Activated naive CD8-positive, alpha-beta T cell treated with anti-CD3 and anti-CD28 coated beads, Interleukin-2, amount 50 U/mL, for 16 hours (primary cell): ENCODE measurements around the gene STRADA.

Experiments
- DNase-seq: peaks from one replicate; pipeline ENCODE4 v3.0.0-alpha.2; 2020; ENCODE audit warnings: low read depth, low spot score

Gene STRADA

GRCh38 chr17:63686138-63686685 lies 55.4 kb downstream of the STRADA start:
- no peak for DNase-seq

GRCh38 chr17:63685578-63685977 lies 56.0 kb downstream of the STRADA start:
- DNase-seq, result no peak

GRCh38 chr17:63685041-63685440 lies 56.6 kb downstream of the STRADA start:
- no peak for DNase-seq

- no peak for DNase-seq
These were observed 58.6 kb downstream of the STRADA start for GRCh38 chr17:63682981-63683380.

- DNase-seq, result no peak
These were observed 59.2 kb downstream of the STRADA start for GRCh38 chr17:63682441-63682840.

GRCh38 chr17:63681530-63681929 lies 60.1 kb downstream of the STRADA start:
- DNase-seq, result no peak

GRCh38 chr17:63680700-63681099 lies 60.9 kb downstream of the STRADA start:
- no peak for DNase-seq

- no peak for DNase-seq
These were observed 62.4 kb downstream of the STRADA start for GRCh38 chr17:63679214-63679613.

GRCh38 chr17:63676584-63676983 lies 65.0 kb downstream of the STRADA start:
- DNase-seq, result no peak

- no peak for DNase-seq
These were observed 65.7 kb downstream of the STRADA start for GRCh38 chr17:63675607-63676546.

GRCh38 chr17:63675231-63675606 lies 66.4 kb downstream of the STRADA start:
- no peak for DNase-seq

GRCh38 chr17:63672856-63673255 lies 68.7 kb downstream of the STRADA start:
- DNase-seq, result no peak

- DNase-seq, result no peak
These were observed 75.9 kb downstream of the STRADA start for GRCh38 chr17:63665527-63666214.

- no peak for DNase-seq
These were observed 81.7 kb downstream of the STRADA start for GRCh38 chr17:63659850-63660249.

- no peak for DNase-seq
These were observed 83.2 kb downstream of the STRADA start for GRCh38 chr17:63658366-63658765.

- DNase-seq, result no peak
These were observed 83.8 kb downstream of the STRADA start for GRCh38 chr17:63657786-63658185.

GRCh38 chr17:63653050-63653449 lies 88.5 kb downstream of the STRADA start:
- no peak for DNase-seq
